Superior temporal gyrus (tissue), 1 donor: ENCODE data around the gene AXIN1.
"Not testable (repeated sequence)": the region's sequence is repeated elsewhere in the genome, so short reads cannot be mapped to it uniquely, and the experiment has no call there.

Source experiments
- DNase-seq: peaks from one replicate; pipeline ENCODE4 v3.0.0-alpha.2; 2016; ENCODE audit errors: extremely low spot score

The AXIN1 gene

DNA sequence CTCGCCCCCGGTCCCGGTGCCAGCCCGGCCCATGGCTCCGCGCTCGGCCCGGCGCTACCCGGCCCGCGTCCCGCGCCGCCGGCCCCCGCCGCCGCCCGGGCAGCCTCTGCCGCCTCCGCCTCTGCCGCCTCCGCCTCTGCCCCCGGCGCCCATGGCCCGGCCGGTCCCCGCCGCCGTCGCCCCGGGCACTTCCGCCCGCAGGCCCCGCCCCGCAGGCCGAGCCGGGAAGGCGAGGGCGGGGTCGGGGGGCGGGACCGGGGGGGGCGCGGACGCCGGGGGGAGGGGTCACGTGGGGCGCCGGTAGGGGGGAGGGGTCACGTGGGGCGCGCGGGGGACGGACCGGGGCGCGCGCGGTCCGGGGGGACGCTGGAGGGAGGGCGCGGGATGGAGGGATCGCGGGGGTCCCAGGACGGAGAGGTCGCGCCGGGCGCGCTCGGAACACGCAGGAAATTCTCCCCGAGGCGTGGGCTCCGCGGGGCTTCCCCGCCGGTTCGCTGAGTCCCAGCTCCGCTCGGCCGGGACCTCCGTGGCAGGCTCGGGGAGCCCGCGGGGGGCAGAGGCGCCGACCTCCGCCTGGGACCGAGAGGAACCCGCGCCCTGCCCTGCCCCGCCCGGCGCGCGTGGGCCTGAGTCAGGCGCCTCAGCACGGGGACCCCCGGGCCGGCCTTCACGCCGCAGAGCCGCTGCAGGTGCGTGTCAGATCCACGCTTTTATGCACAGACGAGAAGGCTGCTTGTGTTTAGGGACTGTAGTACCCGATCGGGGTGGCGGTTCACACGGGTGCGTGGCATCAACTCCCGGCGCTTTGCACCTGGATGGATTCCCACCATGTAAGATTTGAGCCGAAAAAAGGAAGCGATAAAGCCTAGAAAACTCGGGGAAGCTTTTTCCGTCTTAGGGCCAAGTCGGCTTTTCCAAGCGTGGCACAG, 29.5 kb upstream of the AXIN1 start, which contains the start of gene PGAP6:
Gene PGAP6 (minus strand): TSS at position 190 of the 929 bp plus-strand sequence. CDS start 157 bp downstream, at position 33.
- DNase-seq = peak; percentile 52

DNA sequence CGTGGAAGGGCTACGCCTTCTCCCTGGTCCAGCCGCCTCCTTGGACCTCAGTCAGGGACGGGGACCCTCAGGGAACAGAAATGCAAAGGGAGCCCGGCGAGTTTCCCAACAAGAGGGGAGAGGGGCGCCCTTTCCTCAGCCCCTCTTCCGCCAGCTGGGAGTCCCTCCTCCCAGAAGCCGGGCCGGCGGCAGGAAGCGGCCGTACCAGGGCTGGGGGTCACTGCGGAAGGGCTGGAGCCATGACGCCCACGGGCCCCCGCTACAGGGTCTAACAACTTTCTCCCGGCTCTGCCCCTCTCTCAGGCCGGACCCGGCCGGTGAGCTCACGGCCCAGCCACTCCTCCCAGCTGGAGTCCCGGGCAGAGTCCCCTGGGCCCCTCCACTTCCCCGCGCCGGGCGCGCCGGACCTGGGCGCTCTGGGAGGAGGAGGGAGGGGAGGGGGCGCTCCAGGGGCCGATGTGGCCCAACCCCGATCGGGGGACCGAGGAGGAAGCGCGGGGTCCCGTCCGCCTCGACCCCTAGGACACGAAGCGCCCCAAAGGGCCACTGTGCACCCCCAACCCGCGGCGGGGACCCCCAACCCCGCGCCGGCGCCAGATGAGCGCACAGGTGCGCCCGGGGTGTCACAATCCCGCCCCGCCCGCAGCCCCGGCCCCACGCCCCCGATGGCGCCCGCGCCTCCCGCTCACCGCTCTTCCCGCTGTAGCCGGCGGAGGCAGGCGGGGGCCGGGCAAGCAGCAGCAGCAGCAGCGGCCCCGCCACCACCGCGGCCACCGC, 28.7 kb upstream of the AXIN1 start:
- no peak for DNase-seq

- DNase-seq = no peak
Observed at GRCh38 chr16:380762-381011, 28.2 kb upstream of the AXIN1 start.

GRCh38 chr16:379961-380761, 27.6 kb upstream of the AXIN1 start:
- DNase-seq = no peak

DNA sequence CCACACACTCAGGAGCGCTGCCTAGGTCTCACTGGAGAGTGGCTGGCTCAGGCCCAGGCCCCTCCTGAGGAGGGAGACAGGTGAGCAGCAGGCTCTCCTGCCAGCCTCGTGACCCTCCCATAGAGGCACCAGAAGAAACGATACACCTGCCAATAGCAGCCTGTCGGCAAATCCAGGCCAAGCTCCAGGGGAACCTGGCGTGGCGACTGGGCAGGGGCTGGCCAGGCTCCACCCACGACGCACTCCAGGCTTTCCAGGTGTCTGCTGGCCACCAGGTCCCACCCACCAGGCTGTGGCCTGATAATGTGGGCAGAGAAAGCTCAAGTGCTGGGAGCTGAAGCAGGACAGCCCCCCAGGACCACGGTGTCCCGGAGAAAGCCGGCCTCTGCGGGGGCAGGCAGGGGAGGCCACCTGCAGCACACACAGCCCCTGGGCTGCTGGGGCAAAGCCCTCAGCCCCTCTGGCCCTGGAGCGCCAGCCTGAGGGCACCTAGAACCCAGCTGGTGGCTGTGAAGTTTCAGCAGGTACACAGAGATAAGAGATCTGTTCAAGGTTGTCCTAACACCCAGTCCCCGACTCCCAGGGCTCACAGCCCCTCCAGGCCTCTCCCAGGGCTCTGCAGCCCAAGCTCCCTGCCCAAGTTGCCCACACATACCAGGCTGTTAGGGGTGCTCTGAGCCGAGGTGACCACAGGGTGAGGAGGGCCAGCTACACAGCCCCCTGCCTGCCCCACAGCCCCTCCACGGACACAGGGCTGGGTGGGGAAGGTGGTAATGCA, 26.8 kb upstream of the AXIN1 start:
- no peak for DNase-seq

DNA sequence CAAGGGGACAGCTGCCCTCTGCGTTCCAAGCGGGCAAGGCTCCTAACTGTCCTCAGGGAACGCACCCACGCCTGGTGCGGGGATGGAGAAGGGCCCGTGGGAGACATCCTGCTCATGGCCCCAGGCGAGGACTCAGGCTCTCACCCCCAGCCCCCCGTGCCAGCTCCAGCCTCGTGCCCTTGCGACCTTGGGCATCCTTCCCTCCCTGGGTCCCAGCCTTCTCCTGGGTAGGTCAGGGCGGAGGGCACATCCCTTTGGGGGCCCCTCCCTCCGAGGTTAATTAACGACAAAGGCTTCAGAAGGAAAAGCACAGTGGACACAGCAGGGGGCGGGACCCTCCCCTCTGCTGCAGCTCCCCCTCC, 26.3 kb upstream of the AXIN1 start:
- DNase-seq = no peak

DNA sequence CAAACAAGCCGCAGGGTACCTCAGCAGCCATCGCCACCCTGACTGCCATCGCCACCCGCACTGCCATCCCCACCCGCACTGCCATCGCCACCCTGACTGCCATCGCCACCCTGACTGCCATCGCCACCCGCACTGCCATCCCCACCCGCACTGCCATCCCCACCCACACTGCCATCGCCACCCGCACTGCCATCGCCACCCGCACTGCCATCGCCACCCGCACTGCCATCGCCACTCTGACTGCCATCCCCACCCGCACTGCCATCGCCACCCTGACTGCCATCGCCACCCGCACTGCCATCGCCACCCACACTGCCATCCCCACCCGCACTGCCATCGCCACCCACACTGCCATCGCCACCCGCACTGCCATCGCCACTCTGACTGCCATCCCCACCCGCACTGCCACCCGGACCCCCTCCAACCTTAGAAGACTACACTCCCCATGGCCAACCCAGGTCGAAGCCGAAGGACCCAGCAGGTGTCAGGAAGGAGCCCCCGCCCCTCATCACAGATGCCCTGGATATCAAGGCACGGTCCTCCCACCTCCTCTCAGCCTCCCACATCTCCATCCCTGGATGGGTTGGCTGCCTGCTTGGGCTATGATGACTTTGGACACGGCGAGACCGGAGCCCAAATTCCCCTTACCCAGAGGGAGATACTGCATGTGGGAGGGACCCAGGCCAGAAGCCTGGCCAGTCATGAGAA, 25.7 kb upstream of the AXIN1 start:
- not testable (repeated sequence) for DNase-seq

GRCh38 chr16:377419-377951, 25.0 kb upstream of the AXIN1 start:
- DNase-seq = no peak

- DNase-seq = no peak
Observed at GRCh38 chr16:376817-377418, 24.4 kb upstream of the AXIN1 start.

DNA sequence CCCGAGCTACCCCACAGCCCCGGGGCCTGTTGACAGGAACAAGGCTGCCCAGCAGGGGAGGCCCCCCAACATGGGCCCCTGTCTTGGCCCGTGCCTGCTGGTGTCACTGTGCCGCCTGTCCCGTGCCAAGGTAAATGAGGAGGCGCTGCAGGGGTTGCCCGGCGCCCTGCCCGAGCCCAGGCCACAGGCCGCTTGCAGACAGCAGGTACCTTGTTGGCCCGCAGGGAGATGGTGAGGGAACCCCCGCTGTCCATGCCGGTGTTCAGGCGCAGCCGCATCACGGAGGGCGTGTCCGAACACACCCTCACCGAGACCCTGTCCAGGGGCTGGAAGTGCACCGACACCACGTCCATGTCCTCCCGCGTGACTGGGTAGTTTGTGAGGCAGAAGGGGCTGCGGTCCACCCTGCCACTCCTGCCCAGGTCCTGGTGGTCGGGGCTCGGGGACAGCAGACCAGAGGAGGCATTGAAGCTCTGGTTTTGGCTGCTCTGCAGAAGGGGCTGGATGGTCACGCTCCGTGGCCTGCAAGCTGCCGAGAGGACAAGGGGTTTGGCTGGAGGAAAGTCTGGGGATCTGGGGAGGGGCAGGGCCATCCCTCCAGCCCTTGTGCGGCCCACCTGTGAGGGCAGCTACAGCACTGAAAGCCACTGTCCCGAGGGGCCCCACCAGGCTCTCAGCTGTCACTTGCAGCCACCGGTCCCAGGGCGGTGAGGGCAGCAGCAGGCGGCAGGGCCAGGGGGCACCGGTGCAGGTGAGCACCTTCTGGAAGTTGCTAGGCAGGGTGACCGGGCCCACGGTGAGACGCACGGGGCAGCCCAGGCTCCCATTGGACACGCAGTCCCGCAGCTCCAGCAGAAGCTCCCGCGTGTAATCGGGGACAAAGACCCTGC, 23.6 kb upstream of the AXIN1 start:
- no peak for DNase-seq

DNA sequence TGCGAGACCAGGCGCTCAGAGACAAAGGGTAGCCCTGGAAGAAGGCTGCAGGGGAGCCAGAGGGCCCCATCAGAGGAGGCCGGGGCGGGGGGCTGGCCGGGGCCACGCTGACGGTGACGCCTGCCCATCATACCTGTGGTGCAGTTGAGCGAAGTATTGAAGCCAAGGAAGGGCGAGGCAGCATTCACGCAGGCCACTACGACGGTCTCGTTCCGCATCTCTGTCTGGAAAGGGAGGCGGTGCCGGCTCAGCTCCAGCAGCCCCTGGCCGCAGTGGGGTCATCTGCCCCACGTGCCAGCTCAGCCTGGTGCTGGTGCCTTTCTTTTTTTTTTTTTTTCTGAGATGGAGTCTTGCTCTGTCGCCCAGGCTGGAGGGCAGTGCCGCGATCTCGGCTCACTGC, 22.7 kb upstream of the AXIN1 start:
- no peak for DNase-seq

GRCh38 chr16:374616-374926, 22.0 kb upstream of the AXIN1 start:
- no peak for DNase-seq

- DNase-seq = no peak
Observed at GRCh38 chr16:373848-374615, 21.5 kb upstream of the AXIN1 start.

GRCh38 chr16:373020-373598, 20.6 kb upstream of the AXIN1 start:
- DNase-seq = no peak

DNA sequence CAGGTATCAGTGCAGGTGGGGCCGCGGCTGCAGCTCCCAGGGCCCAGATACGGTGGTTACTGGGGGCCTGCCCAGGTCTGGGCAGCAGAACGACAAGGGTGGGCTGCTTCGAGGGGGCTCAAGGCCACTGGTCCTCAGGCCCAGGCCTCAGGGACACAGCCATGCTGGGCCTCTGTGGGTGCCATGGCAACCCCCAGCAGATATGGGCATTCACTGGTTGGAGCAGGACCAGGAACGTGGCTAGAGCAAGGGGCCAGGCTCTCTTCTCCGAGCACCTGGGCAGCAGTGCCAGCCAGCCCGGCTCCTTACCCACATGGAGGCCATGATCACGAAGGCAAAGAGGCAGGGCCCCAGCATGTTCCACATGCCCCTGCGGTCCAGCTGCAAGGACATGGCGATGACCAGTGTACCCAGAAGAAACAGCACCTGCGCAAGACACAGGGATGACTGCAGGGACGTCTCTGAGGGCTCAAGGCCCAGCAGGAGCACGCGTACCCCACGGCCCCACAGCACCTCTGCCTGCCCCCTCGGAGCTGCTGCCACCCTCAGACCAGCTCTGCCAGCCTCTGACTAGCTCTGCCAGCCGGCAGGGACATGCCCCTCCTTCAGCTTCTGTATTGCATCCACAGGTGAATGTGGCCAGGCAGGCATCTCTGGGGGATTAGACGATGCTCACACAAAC, 19.9 kb upstream of the AXIN1 start:
- no peak for DNase-seq

- no peak for DNase-seq
Observed at GRCh38 chr16:371515-372301, 19.2 kb upstream of the AXIN1 start.

GRCh38 chr16:370979-371514, 18.5 kb upstream of the AXIN1 start:
- no peak for DNase-seq
